Heart left ventricle (tissue), 16 donors: Measurements from ENCODE around the gene CD2AP. TPM values are rescaled to one million over a fixed set of nuclear protein-coding genes. Genes with fewer than 3 reads are reported as not detected.

Experiments
- ATAC-seq, 4 donors: fragments of 200-7000 bp; cut with Tn5 transposase; one replicate each; pipeline ENCODE4 v1.9.1; 2020 to 2022; ENCODE audit warnings: moderate library complexity in 4 of 4, mild to moderate bottlenecking in 3 of 4, moderate number of reproducible peaks in 1 of 4
- DNase-seq, 5 donors: peaks; one replicate each; pipeline ENCODE4 v3.0.0-alpha.2; 2020
- H3K27ac ChIP-seq, 12 donors: fragments of 200-600 bp; sonication (generic) in 4 of 12; one replicate each; pipeline versions ENCODE4 v1.5.0 to v1.8.0; 2016 to 2022; ENCODE audit warnings: mild to moderate bottlenecking in 2 of 12
- H3K27me3 ChIP-seq, 9 donors: fragments of 200-600 bp; sonication (generic) in 2 of 9; one replicate each; pipeline versions ENCODE4 v1.5.1 to v1.8.0; 2016 to 2022; ENCODE audit warnings: mild to moderate bottlenecking in 3 of 9
- H3K36me3 ChIP-seq, 9 donors: fragments of 200-600 bp; sonication (generic) in 2 of 9; one replicate each; pipeline versions ENCODE4 v1.5.0 to v1.8.0; 2018 to 2022; ENCODE audit warnings: mild to moderate bottlenecking in 2 of 9
- H3K4me1 ChIP-seq, 12 donors: fragments of 200-600 bp; sonication (generic) in 4 of 12; one replicate each; pipeline versions ENCODE4 v1.5.0 to v1.8.0; 2016 to 2022; ENCODE audit warnings: mild to moderate bottlenecking in 3 of 12
- H3K4me3 ChIP-seq, 12 donors: fragments of 200-600 bp; sonication (generic) in 4 of 12; one replicate each; pipeline versions ENCODE4 v1.5.0 to v1.8.0; 2017 to 2022; ENCODE audit warnings: mild to moderate bottlenecking in 9 of 12, moderate library complexity in 4 of 12
- H3K9me3 ChIP-seq, 12 donors: fragments of 200-600 bp; sonication (generic) in 4 of 12; one replicate each; pipeline versions ENCODE4 v1.5.0 to v1.8.0; 2016 to 2022; ENCODE audit warnings: mild to moderate bottlenecking in 1 of 12
- CTCF ChIP-seq, 12 donors: fragments of 200-600 bp; sonication (generic) in 4 of 12; IDR thresholded peaks; one replicate each; pipeline versions ENCODE4 v1.5.0 to v1.8.0; 2018 to 2022; ENCODE audit warnings: antibody characterized with exemption in 12 of 12, mild to moderate bottlenecking in 5 of 12
- POLR2A ChIP-seq, 2 donors: fragments of 450-650 bp; IDR thresholded peaks; one replicate each; pipeline ENCODE4 v1.6.1; 2017; ENCODE audit warnings: antibody characterized with exemption in 2 of 2, mild to moderate bottlenecking in 2 of 2, moderate library complexity in 2 of 2
- WGBS, 4 donors: extraction: QIAGEN DNeasy Blood & Tissue Kit in 2 of 4; methylation state at CpG; one replicate each; pipeline versions ENCODE4 v1.1.5 to v1.1.7; 2013 to 2018; 5-methylcytosine and 5-hydroxymethylcytosine counted together
- intact Hi-C, 10 donors: fragments of 100-400 bp; cut with DNase I; formaldehyde crosslinking; loops; one replicate each; pipeline versions ENCODE4 v1.11.1 to v1.14.2; 2022
- polyA plus RNA-seq, 2 donors: library from polyadenylated mRNA; stranded (reverse); fragments of 200-250 nt; gene quantifications; one replicate each; pipeline ENCODE4 v1.2.3, GENCODE V29; 2013
- total RNA-seq, 9 donors: library from RNA; depleted of rRNA in 2 of 9; stranded (reverse); fragments of >200 nt in 2 of 9; fragmentation: NEBNext Ultra II Directional in 3 of 9; extraction: Animal tissue kit (Norgen Biotek cat#: 25700) in 3 of 9; gene quantifications; one replicate each; pipeline versions ENCODE4 v1.1.0 to v1.2.4, GENCODE V29; 2016 to 2023
- donor health status: ischemic (EF 13 %, LVEDD 7.1; RV severe dilation, severe dysfunction).
- donor health status: healthy with polysubstance abuse.
- donor health status: DM: no; HTN: yes; CAD: no.
- donor health status: DM: no; HTN: no; CAD: no.
- donor health status: ischemic (EF 25% LVEDD 6.9; RV normal size, moderate dysfunction).
- donor health status: ischemic (EF 25% LVEDD 5.7; RV mildly dilated, moderate dysfunction).
- donor health status: healthy.
- donor health status: DM: yes; HTN: yes; CAD: no.
- donor health status: ischemic (EF 35%, LVEDD 5.7; RV mildly dilated, moderate dysfunction).
- donor health status: nonischemic (EF 11% LVEDD 7.7; RV severe dilation, severe dysfunction).
- donor health status: DM: yes; HTN: yes; CAD: no.
- donor health status: PGD.
- donor health status: ischemic (EF 29% LVEDD 5.4; RV normal size, mild dysfunction).
- donor health status: nonischemic (EF 23%, LVEDD 6.1; RV moderate dilation, normal function).

The CD2AP gene
- total and polyA plus RNA-seq, 11 donors: 6.4 to 18.0 (median 11.4) TPM

- Histone ChIP-seq H3K36me3 (peaks cover 0 to 46% (median 32%) of the 10 kb centered on the region in 9 donors), H3K9me3 (no peaks in the 10 kb centered on the region), H3K4me3 (no peak overlapping the region), H3K27ac (no peak overlapping the region), H3K4me1 (peaks cover 0 to 17% (median 3%) of the 10 kb centered on the region in 12 donors), H3K27me3 (no peaks in the 10 kb centered on the region)
- WGBS, 4 donors: 43 to 52% (median 48%) methylated on average over 4 of the region's 4 CpGs
- TF ChIP-seq CTCF (IDR thresholded peaks at IDR 0.05) (no peak), POLR2A (IDR thresholded peaks at IDR 0.05) (no peak)
- no peak for DNase-seq
- ATAC-seq: peak in 1 of 4 donors; percentile 37
- intact Hi-C loops: loop anchor here in 5 of 10 donors (5.0 to 10.0 kb wide), 3 partner anchors 129 to 189 kb away; partner anchors contain the start of gene CD2AP (in 1 of the 5)
Measured at GRCh38 chr6:47603995-47604394, 126.4 kb downstream of the CD2AP start.

- H3K27me3 ChIP-seq: no peaks in the 10 kb centered on the region
- DNase-seq (no peak), ATAC-seq (no peak)
- no peak for TF ChIP-seq CTCF (IDR thresholded peaks at IDR 0.05)
- no peak for TF ChIP-seq POLR2A (IDR thresholded peaks at IDR 0.05)
- no peak overlapping the region for H3K27ac ChIP-seq
- 92 to 99% (median 93%) methylated on average over 12 of the region's 12 CpGs for WGBS, 4 donors
- peaks cover 0 to 70% (median 45%) of the 10 kb centered on the region in 9 donors for H3K36me3 ChIP-seq
- H3K4me3 ChIP-seq: no peak overlapping the region
- intact Hi-C loops: loop anchor here in 2 of 10 donors (10.0 kb wide), 2 partner anchors 207 to 1143 kb away; no protein-coding TSS in a partner anchor
- peaks cover 0 to 7% (median 0%) of the 10 kb centered on the region in 12 donors for H3K9me3 ChIP-seq
- no peaks in the 10 kb centered on the region for H3K4me1 ChIP-seq
Measured at GRCh38 chr6:47621838-47622449, 144.4 kb downstream of the CD2AP start.

DNA sequence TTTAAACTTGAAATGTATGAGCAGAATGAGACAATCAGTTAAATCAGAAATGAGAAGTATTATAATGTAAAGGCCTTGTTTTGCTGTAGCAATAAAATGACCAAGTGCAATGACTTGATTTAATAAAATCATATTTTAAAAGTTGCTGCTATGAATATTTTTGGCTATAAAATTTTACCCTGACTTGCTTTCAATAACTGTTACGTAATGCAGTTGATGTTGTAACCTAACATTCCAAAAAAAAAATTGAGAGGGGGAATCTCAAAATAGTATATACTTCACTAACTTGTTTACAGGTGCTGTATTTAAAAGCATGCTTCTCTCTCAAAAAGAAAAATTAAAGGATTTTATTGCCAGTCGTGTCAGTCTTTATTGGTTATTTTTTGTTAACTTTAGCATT lies 149.2 kb downstream of the CD2AP start:
- WGBS, 4 donors: 48 to 93% (median 71%) methylated on average over 2 of the region's 2 CpGs
- no peaks in the 10 kb centered on the region for H3K9me3 ChIP-seq
- H3K27ac ChIP-seq: no peak overlapping the region
- peaks cover 0 to 9% (median 5%) of the 10 kb centered on the region in 12 donors for H3K4me1 ChIP-seq
- TF ChIP-seq CTCF (IDR thresholded peaks at IDR 0.05) (no peak), POLR2A (IDR thresholded peaks at IDR 0.05) (no peak)
- no peak for ATAC-seq
- peaks cover 0 to 37% (median 11%) of the 10 kb centered on the region in 9 donors for H3K36me3 ChIP-seq
- no peak overlapping the region for H3K4me3 ChIP-seq
- no peak for DNase-seq
- no peaks in the 10 kb centered on the region for H3K27me3 ChIP-seq
- intact Hi-C loops: loop anchor here in 2 of 10 donors (10.0 kb wide), 2 partner anchors 212 to 1138 kb away; no protein-coding TSS in a partner anchor

GRCh38 chr6:47628448-47629272 lies 151.1 kb downstream of the CD2AP start:
- intact Hi-C loops: loop anchor here in 2 of 10 donors (10.0 kb wide), 2 partner anchors 214 to 1136 kb away; no protein-coding TSS in a partner anchor
- no peak for ATAC-seq

More at GRCh38 chr6:47628448-47629272, 151.1 kb downstream of the CD2AP start:
- no peaks in the 10 kb centered on the region for H3K27me3 ChIP-seq
- no peak overlapping the region for H3K4me3 ChIP-seq
- peaks cover 0 to 20% (median 0%) of the 10 kb centered on the region in 9 donors for H3K36me3 ChIP-seq
- H3K9me3 ChIP-seq: no peaks in the 10 kb centered on the region
- 86 to 91% (median 90%) methylated on average over 7 of the region's 7 CpGs for WGBS, 4 donors
- peaks cover 0 to 14% (median 8%) of the 10 kb centered on the region in 12 donors for H3K4me1 ChIP-seq
- DNase-seq: no peak
- no peak overlapping the region for H3K27ac ChIP-seq
- TF ChIP-seq POLR2A (IDR thresholded peaks at IDR 0.05) (no peak), CTCF (IDR thresholded peaks at IDR 0.05) (no peak)
